Amniotic epithelial cell (primary cell): Measurements from ENCODE around the gene RYR2.
"Not testable (repeated sequence)": the region's sequence is repeated elsewhere in the genome, so short reads cannot be mapped to it uniquely, and the experiment has no call there.

Experiments used
- DNase-seq: peaks from one replicate; pipeline ENCODE4 v3.0.0-alpha.2; 2010; ENCODE audit warnings: low read depth

RYR2 gene

GRCh38 chr1:237084341-237085077 is 42.5 kb downstream of the RYR2 start:
- no peak for DNase-seq

GRCh38 chr1:237091691-237092090 is 49.7 kb downstream of the RYR2 start:
- DNase-seq = no peak

GRCh38 chr1:237093691-237094090 is 51.7 kb downstream of the RYR2 start:
- no peak for DNase-seq

GRCh38 chr1:237098541-237098940 is 56.6 kb downstream of the RYR2 start:
- DNase-seq = no peak

GRCh38 chr1:237103021-237103420 is 61.0 kb downstream of the RYR2 start:
- DNase-seq = no peak

GRCh38 chr1:237104096-237104495 is 62.1 kb downstream of the RYR2 start:
- DNase-seq = no peak

- DNase-seq = no peak
Observed at GRCh38 chr1:237105826-237106225, 63.8 kb downstream of the RYR2 start.

- DNase-seq = no peak
Observed at GRCh38 chr1:237108297-237109040, 66.5 kb downstream of the RYR2 start.

- no peak for DNase-seq
Observed at GRCh38 chr1:237111807-237112206, 69.8 kb downstream of the RYR2 start.

GRCh38 chr1:237112663-237113062 is 70.7 kb downstream of the RYR2 start:
- no peak for DNase-seq

GRCh38 chr1:237115035-237115434 is 73.1 kb downstream of the RYR2 start:
- DNase-seq = no peak

- no peak for DNase-seq
Observed at GRCh38 chr1:237119091-237119490, 77.1 kb downstream of the RYR2 start.

- DNase-seq = no peak
Observed at GRCh38 chr1:237120683-237121082, 78.7 kb downstream of the RYR2 start.

- no peak for DNase-seq
Observed at GRCh38 chr1:237124856-237125462, 83.0 kb downstream of the RYR2 start.

GRCh38 chr1:237126180-237126579 is 84.2 kb downstream of the RYR2 start:
- DNase-seq = no peak

- DNase-seq = not testable (repeated sequence)
Observed at GRCh38 chr1:237127301-237127700, 85.3 kb downstream of the RYR2 start.

- no peak for DNase-seq
Observed at GRCh38 chr1:237133921-237134320, 91.9 kb downstream of the RYR2 start.

- no peak for DNase-seq
Observed at GRCh38 chr1:237134929-237135328, 92.9 kb downstream of the RYR2 start.

- DNase-seq = no peak
Observed at GRCh38 chr1:237138551-237138950, 96.6 kb downstream of the RYR2 start.

- no peak for DNase-seq
Observed at GRCh38 chr1:237139732-237140131, 97.7 kb downstream of the RYR2 start.

GRCh38 chr1:237140986-237141385 is 99.0 kb downstream of the RYR2 start:
- DNase-seq = no peak

GRCh38 chr1:237141502-237141901 is 99.5 kb downstream of the RYR2 start:
- no peak for DNase-seq
